K562 (cell line): Measurements from ENCODE around the gene EEFSEC. TPM values are rescaled to one million over a fixed set of nuclear protein-coding genes. Genes with fewer than 3 reads are reported as not detected.

Source experiments
- BRD4 ChIP-seq: fragments of 200-600 bp; sonication (generic); IDR thresholded peaks from 2 replicates; pipeline ENCODE4 v1.6.1; 2017; ENCODE audit warnings: inconsistent platforms
- CTBP1 ChIP-seq: fragments of 450-650 bp; IDR thresholded peaks from 2 replicates; pipeline ENCODE4 v1.6.1; 2016; ENCODE audit warnings: borderline replicate concordance
- DACH1 ChIP-seq: fragments of 450-650 bp; IDR thresholded peaks from 2 replicates; pipeline ENCODE4 v1.6.1; 2018; ENCODE audit not compliant: partially characterized antibody
- POLR3A ChIP-seq: IDR thresholded peaks from 2 replicates; pipeline ENCODE4 v1.6.1; 2011; ENCODE audit warnings: borderline replicate concordance, mild to moderate bottlenecking, moderate library complexity; ENCODE audit not compliant: insufficient read length, insufficient read depth; ENCODE audit errors: extremely low read depth
- PTRF ChIP-seq: fragments of 450-650 bp; IDR thresholded peaks from 2 replicates; pipeline ENCODE4 v1.6.1; 2016; ENCODE audit warnings: mild to moderate bottlenecking, missing genetic modification characterization, missing compliant biosample characterization
- SAP30 ChIP-seq: fragments of 200-600 bp; sonication (generic); IDR thresholded peaks from 2 replicates; pipeline ENCODE4 v1.6.1; 2012; ENCODE audit warnings: borderline replicate concordance, low read depth, mild to moderate bottlenecking, moderate library complexity, low read length, control low read depth, inconsistent platforms; ENCODE audit not compliant: insufficient read depth, poor library complexity, severe bottlenecking
- SMAD1 ChIP-seq: fragments of 150-350 bp; IDR thresholded peaks from 2 replicates; pipeline ENCODE4 v1.6.1; 2014; ENCODE audit warnings: low read length, low read depth; ENCODE audit not compliant: partially characterized antibody
- SMAD3 ChIP-seq: fragments of 450-650 bp; formaldehyde crosslinking; conservative IDR thresholded peaks from 2 replicates; pipeline ENCODE4 v1.4.0; 2020; ENCODE audit warnings: mild to moderate bottlenecking
- TEAD2 ChIP-seq: fragments of 450-650 bp; IDR thresholded peaks from 2 replicates; pipeline ENCODE4 v1.6.1; 2016; ENCODE audit warnings: missing genetic modification characterization, control low read depth, missing compliant biosample characterization
- ZNF239 ChIP-seq: fragments of 250-450 bp; sonication (Bioruptor Pico); IDR thresholded peaks from 2 replicates; pipeline ENCODE4 v1.4.0; 2020; ENCODE audit warnings: mild to moderate bottlenecking
- ZNF507 ChIP-seq: conservative IDR thresholded peaks from 2 replicates; pipeline ENCODE4 v1.6.1; 2017; ENCODE audit warnings: missing genetic modification characterization, missing compliant biosample characterization
- ZNF764 ChIP-seq: fragments of 250-450 bp; sonication (Bioruptor Pico); IDR thresholded peaks from 2 replicates; pipeline ENCODE4 v1.4.0; 2020; ENCODE audit warnings: low read depth, mild to moderate bottlenecking, moderate library complexity
- polyA plus RNA-seq, 8 experiments: library from polyadenylated mRNA; depleted of rRNA in 4 of 8; stranded (reverse) in 5 of 8; unstranded in 3 of 8; fragments of >200 nt; fragmentation: Nextera tagmentation in 2 of 8; fragmentation: Illumina TruSeq in 1 of 8; extraction: Ambion mirVana in 2 of 8; extraction: Trizol in 1 of 8; gene quantifications; 2 replicates each; pipeline versions ENCODE4 v1.2.1 to v1.2.3, GENCODE V29; 2011 to 2014; ENCODE audit warnings: inconsistent platforms in 1 of 8, missing spikeins in 1 of 8
- total RNA-seq, 7 experiments: library from RNA; depleted of rRNA in 6 of 7; stranded (reverse); fragments of >200 nt in 6 of 7; fragmentation: Illumina TruSeq in 2 of 7; extraction: Trizol in 2 of 7; gene quantifications; 2 replicates each; pipeline versions ENCODE4 v1.2.1 to v1.2.3, GENCODE V29; 2011 to 2021; ENCODE audit warnings: low replicate concordance in 1 of 7

The EEFSEC gene
- total and polyA plus RNA-seq, 9 of the 15 experiments (the other 6 are each of a cell fraction or from before 2014, with no cell fraction given): 0.35 to 11.8 (median 7.7) TPM

DNA sequence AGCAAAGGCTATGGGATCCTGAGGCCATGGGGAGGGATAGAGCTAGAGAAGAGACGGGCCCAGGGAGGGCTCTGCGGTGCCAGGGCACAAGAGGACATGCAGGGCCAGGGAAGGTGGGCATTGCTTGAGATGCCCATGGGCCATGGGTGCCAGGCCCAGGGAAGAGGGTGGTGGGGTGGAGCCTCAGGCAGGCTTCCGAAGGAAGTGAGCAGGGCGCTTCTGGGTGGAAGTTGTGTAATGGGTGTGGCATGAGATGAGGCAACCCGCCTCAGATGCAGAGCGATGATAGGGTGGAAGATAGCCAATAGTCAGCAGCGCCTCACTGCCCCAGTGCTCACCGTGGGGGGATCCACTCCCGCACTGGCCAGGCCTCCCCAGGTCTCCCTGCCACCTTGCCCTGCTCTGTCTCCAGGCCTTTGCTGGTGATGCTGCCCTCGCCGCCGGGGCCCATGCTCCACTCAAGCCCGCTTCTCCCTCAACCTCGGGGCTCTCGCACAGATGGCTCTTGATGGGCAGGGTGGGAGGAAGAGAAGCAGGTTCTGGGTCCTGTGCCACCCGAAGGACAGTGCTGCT, 262.0 kb downstream of the EEFSEC start (continued):
- TF ChIP-seq SMAD1 (peak; percentile 63), POLR3A (no peak), BRD4 (peak; percentile 23; the same call in 1 of the 2 replicates), DACH1 (no peak), CTBP1 (peak; percentile 80), SMAD3 (CRISPR knock-in tag) (no peak), ZNF764 (CRISPR knock-in tag) (no peak), ZNF239 (CRISPR knock-in tag) (peak; percentile 31; the same call in 1 of the 2 replicates), ZNF507 (tag) (no peak), TEAD2 (tag) (no peak), PTRF (tag) (no peak), SAP30 (no peak)
